Calu3 (cell line): ENCODE measurements around the gene GCAT. TPM values are rescaled to one million over a fixed set of nuclear protein-coding genes. Genes with fewer than 3 reads are reported as not detected.

ENCODE experiments used
- BruUV-seq: library from RNA; stranded (reverse); fragments of 400-500 nt; replicated peaks from 2 replicates; lab custom pipeline; 2021; lab: Mats Ljungman, UMichigan
- CTCF ChIA-PET: fragments of 300-600 bp; sonication (Branson Sonifier 250); formaldehyde crosslinking; loops from one replicate; lab custom pipeline; 2022; ENCODE audit warnings: antibody characterized with exemption; lab: Charles Lee
- DNase-seq: peaks from one replicate; pipeline ENCODE4 v3.0.0; 2022
- H3K27ac Mint-ChIP-seq: one replicate; pipeline ENCODE4 v1.8.0; 2022; ENCODE audit warnings: mixed read lengths; ENCODE audit not compliant: unreplicated experiment
- H3K27me3 Mint-ChIP-seq: one replicate; pipeline ENCODE4 v1.8.0; 2022; ENCODE audit warnings: mixed read lengths; ENCODE audit not compliant: unreplicated experiment
- H3K36me3 Mint-ChIP-seq: one replicate; pipeline ENCODE4 v1.8.0; 2022; ENCODE audit warnings: mild to moderate bottlenecking, moderate library complexity, mixed read lengths; ENCODE audit not compliant: insufficient read depth, unreplicated experiment
- H3K4me1 Mint-ChIP-seq: one replicate; pipeline ENCODE4 v1.8.0; 2022; ENCODE audit warnings: mild to moderate bottlenecking, low read depth, mixed read lengths; ENCODE audit not compliant: unreplicated experiment
- H3K4me3 Mint-ChIP-seq: one replicate; pipeline ENCODE4 v1.8.0; 2022; ENCODE audit warnings: mild to moderate bottlenecking, low read depth, moderate library complexity, mixed read lengths; ENCODE audit not compliant: unreplicated experiment
- H3K9me3 Mint-ChIP-seq: one replicate; pipeline ENCODE4 v1.8.0; 2022; ENCODE audit warnings: low read depth, mixed read lengths; ENCODE audit not compliant: unreplicated experiment
- intact Hi-C: fragments of 100-400 bp; cut with micrococcal nuclease; formaldehyde crosslinking; loops from one replicate; pipeline ENCODE4 v1.10.0; 2022; ENCODE audit not compliant: unreplicated experiment
- total RNA-seq: library from RNA; stranded (reverse); gene quantifications from 2 replicates; pipeline ENCODE4 v1.2.3, GENCODE V29; 2022
- TF ChIP-seq, protein P1 (sequence below): fragments of 200-600 bp; IDR thresholded peaks from one replicate; pipeline ENCODE4 v1.8.0; 2022; ENCODE audit warnings: antibody characterized with exemption; ENCODE audit not compliant: unreplicated experiment

Gene GCAT
- total RNA-seq, 1 experiment from 2014 or later = 22.7 TPM

DNA sequence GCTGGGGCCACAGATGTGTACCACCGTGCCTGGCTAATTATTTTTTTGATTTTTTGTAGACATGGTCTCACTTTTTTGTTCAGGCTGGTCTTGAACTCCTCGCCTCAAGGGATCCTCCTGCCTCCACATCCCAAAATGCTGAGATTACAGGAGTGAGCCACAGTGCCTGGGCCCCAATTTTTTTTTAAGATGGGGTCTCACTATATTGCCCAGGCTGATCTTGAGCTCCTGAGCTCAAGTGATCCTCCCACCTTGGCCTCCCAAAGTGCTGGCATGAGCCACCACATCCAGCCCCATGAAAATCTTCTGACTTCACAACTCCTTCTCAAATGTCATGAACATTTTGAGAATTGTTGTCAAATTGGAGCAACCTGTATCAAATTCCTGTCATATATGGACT lies 38.7 kb downstream of the GCAT start:
- TF ChIP-seq, protein P1, sequence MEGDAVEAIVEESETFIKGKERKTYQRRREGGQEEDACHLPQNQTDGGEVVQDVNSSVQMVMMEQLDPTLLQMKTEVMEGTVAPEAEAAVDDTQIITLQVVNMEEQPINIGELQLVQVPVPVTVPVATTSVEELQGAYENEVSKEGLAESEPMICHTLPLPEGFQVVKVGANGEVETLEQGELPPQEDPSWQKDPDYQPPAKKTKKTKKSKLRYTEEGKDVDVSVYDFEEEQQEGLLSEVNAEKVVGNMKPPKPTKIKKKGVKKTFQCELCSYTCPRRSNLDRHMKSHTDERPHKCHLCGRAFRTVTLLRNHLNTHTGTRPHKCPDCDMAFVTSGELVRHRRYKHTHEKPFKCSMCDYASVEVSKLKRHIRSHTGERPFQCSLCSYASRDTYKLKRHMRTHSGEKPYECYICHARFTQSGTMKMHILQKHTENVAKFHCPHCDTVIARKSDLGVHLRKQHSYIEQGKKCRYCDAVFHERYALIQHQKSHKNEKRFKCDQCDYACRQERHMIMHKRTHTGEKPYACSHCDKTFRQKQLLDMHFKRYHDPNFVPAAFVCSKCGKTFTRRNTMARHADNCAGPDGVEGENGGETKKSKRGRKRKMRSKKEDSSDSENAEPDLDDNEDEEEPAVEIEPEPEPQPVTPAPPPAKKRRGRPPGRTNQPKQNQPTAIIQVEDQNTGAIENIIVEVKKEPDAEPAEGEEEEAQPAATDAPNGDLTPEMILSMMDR = no peak
- no peak overlapping the region for H3K27ac Mint-ChIP-seq
- no TSS peak for BruUV-seq
- H3K27me3 Mint-ChIP-seq = no peaks in the 10 kb centered on the region
- intact Hi-C loops = no loop called here
- H3K4me3 Mint-ChIP-seq = no peak overlapping the region
- CTCF ChIA-PET = no interaction called here
- no peak for DNase-seq
- peaks cover 57% of the 10 kb centered on the region for H3K36me3 Mint-ChIP-seq
- peaks cover 33% of the 10 kb centered on the region for H3K4me1 Mint-ChIP-seq
- H3K9me3 Mint-ChIP-seq = no peaks in the 10 kb centered on the region

DNA sequence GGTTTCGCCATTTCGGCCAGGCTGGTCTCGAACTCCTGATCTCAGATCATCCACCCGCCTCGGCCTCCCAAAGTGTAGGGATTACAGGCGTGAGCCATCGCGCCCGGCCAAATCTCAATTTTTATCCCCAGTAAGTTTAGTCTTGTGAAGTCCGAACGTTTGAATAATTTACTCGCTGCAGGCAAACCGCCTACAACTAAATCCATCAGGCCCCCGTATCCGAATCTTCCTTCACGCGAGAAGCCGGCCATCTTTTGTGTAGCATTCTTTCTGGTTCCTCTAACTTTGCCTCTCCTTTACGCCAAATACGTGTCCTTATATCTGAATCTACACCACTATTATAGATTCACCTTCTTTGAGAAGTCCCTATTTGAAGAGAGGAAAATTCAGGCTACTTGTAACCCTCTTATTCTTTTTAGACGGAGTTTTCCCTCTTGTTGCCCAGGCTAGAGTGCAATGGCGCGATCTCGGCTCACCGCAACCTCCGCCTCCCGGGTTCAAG lies 40.9 kb downstream of the GCAT start:
- no peak for DNase-seq
- Mint-ChIP-seq H3K36me3 (peaks cover 71% of the 10 kb centered on the region), H3K9me3 (no peaks in the 10 kb centered on the region), H3K4me1 (peaks cover 24% of the 10 kb centered on the region), H3K4me3 (peak overlapping the region; percentile 85), H3K27me3 (no peaks in the 10 kb centered on the region), H3K27ac (peak overlapping the region; percentile 79)
- CTCF ChIA-PET = no interaction called here
- BruUV-seq = TSS peak; percentile 93
- TF ChIP-seq, protein P1 = no peak
- intact Hi-C loops = no loop called here

DNA sequence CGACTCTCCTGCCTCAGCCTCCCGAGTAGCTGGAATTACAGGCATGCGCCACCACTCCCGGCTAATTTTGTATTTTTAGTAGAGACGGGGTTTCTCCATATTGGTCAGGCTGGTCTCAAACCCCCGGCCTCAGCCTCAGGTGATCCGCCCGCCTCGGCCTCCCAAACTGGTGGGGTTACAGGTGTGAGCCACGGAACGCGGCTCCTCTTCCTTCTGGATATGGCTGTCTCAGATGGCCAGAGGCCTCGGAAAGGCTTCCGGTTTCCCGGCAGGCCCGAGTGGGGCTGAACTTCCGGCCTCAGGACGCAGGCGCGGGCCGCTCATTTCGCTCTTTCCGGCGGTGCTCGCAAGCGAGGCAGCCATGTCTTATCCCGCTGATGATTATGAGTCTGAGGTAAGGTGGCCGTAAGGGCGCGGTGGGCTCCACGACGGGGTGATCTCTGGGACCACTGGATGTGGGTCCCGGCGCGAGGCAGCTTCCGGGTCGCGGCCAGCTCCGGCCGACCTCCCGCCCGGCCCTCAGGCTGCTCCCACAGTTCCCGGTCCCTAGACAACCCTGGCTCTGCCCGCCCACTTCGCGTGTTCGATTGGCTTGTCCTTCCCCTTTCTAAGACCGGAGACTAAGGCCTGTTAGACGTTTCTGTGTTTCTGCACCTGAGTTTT lies 41.5 kb downstream of the GCAT start, which contains the start of gene EIF3L:
Gene EIF3L (plus strand): TSS at position 331 of the 663 bp plus-strand sequence. CDS start 31 bp downstream, at position 362.
- H3K9me3 Mint-ChIP-seq = no peaks in the 10 kb centered on the region
- H3K4me3 Mint-ChIP-seq = peak within 1 kb of the TSS; percentile 85
- H3K27me3 Mint-ChIP-seq = no peaks in the 10 kb centered on the region
- peaks cover 71% of the 10 kb centered on the region for H3K36me3 Mint-ChIP-seq
- H3K27ac Mint-ChIP-seq = peak within 1 kb of the TSS; percentile 79
- CTCF ChIA-PET = interaction anchor here (0.6 kb wide), 1 partner anchor 19 kb away, joined by 3 read pairs; no protein-coding TSS in a partner anchor
- BruUV-seq = no TSS peak
- DNase-seq = peak; percentile 93
- TF ChIP-seq, protein P1 = no peak
- intact Hi-C loops = no loop called here
- peaks cover 24% of the 10 kb centered on the region for H3K4me1 Mint-ChIP-seq

DNA sequence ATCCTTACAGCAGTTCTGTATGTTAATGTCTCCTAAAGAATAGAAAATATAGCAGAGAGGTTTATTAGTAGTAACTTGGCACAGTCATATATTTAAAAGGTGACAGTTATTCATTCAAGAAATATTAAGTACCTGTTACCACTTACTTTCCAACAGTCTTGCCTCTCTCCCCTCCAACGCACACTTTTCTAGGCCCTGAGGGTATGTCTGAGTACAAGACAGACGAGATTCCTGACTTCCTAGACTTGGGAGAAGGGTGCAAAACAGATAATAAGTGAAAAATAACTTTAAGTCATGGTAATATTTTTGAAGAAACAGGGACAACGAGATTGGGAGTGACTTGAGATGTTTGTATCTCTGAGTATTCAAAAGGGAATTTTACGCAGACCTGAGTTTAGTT lies 43.1 kb downstream of the GCAT start:
- no peak for DNase-seq
- no peak overlapping the region for H3K27ac Mint-ChIP-seq
- H3K4me1 Mint-ChIP-seq = peaks cover 24% of the 10 kb centered on the region
- BruUV-seq = no TSS peak
- H3K36me3 Mint-ChIP-seq = peaks cover 80% of the 10 kb centered on the region
- TF ChIP-seq, protein P1 = no peak
- intact Hi-C loops = no loop called here
- H3K4me3 Mint-ChIP-seq = no peak overlapping the region
- no peaks in the 10 kb centered on the region for H3K27me3 Mint-ChIP-seq
- CTCF ChIA-PET = no interaction called here
- no peaks in the 10 kb centered on the region for H3K9me3 Mint-ChIP-seq
